ENCODE data around the gene BCAR3.

DNA sequence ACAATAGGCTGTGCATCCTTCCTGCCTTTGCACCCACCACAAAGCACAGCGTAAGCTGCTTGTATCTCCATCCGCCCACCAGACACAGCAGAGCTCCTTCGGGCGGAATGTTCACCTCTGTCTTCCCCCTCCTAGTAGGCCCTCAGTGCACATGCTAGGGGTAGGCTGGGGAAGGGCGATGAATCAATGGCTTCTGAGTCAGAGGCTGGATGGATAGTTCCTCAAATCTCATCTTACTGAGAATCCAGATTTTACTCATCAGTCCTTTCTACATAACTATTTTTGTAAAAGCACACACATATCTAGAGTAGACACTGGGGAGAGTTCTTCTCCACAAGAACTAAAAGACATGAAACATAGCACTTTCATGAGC lies 73.8 kb downstream of the BCAR3 start:
- TF ChIP-seq, protein P1, sequence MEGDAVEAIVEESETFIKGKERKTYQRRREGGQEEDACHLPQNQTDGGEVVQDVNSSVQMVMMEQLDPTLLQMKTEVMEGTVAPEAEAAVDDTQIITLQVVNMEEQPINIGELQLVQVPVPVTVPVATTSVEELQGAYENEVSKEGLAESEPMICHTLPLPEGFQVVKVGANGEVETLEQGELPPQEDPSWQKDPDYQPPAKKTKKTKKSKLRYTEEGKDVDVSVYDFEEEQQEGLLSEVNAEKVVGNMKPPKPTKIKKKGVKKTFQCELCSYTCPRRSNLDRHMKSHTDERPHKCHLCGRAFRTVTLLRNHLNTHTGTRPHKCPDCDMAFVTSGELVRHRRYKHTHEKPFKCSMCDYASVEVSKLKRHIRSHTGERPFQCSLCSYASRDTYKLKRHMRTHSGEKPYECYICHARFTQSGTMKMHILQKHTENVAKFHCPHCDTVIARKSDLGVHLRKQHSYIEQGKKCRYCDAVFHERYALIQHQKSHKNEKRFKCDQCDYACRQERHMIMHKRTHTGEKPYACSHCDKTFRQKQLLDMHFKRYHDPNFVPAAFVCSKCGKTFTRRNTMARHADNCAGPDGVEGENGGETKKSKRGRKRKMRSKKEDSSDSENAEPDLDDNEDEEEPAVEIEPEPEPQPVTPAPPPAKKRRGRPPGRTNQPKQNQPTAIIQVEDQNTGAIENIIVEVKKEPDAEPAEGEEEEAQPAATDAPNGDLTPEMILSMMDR (conservative IDR thresholded peaks at IDR 0.05; ENCODE audit: low read depth, low read length), result no peak
- no peak for TF ChIP-seq CEBPB (IDR thresholded peaks at IDR 0.05; ENCODE audit: low read depth, low read length)
- TF ChIP-seq POLR2A (IDR thresholded peaks at IDR 0.05; ENCODE audit: low read depth, low read length), result no peak
- no peak for TF ChIP-seq BHLHE40 (IDR thresholded peaks at IDR 0.05; ENCODE audit: low read depth, low read length)
- TF ChIP-seq RAD21 (IDR thresholded peaks at IDR 0.05; ENCODE audit: low read length), result no peak
- TF ChIP-seq USF2 (IDR thresholded peaks at IDR 0.05; ENCODE audit: low read depth, low read length), result no peak
- TF ChIP-seq RFX5 (IDR thresholded peaks at IDR 0.05; ENCODE audit: low read depth, low read length), result no peak
- TF ChIP-seq SMC3 (IDR thresholded peaks at IDR 0.05; ENCODE audit: low read depth, low read length), result no peak
- TF ChIP-seq MAFK (IDR thresholded peaks at IDR 0.05; ENCODE audit: low read depth, low read length), result no peak
- TF ChIP-seq, protein P2, sequence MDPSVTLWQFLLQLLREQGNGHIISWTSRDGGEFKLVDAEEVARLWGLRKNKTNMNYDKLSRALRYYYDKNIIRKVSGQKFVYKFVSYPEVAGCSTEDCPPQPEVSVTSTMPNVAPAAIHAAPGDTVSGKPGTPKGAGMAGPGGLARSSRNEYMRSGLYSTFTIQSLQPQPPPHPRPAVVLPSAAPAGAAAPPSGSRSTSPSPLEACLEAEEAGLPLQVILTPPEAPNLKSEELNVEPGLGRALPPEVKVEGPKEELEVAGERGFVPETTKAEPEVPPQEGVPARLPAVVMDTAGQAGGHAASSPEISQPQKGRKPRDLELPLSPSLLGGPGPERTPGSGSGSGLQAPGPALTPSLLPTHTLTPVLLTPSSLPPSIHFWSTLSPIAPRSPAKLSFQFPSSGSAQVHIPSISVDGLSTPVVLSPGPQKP (IDR thresholded peaks at IDR 0.05; ENCODE audit: borderline replicate concordance, low read depth, low read length), result no peak
- no peak for TF ChIP-seq NFE2L2 (IDR thresholded peaks at IDR 0.05; ENCODE audit: low read depth, low read length)
- peak; percentile 36; the same call in 1 of the 2 replicates for TF ChIP-seq FOS (IDR thresholded peaks at IDR 0.05; ENCODE audit: low read depth, low read length)

Measured in IMR-90 (cell line).